HL-60/S4 treated with retinoic acid at 250 ng/mL for 4 days and 3 days (cell line): ENCODE data around the gene IL1A.
"Not testable (repeated sequence)": the region's sequence is repeated elsewhere in the genome, so short reads cannot be mapped to it uniquely, and the experiment has no call there.

Experiments used
- in situ Hi-C: fragments of 300-500 bp; cut with MboI; formaldehyde crosslinking; loops from 2 replicates; pipeline ENCODE4 v1.7.0; 2022; ENCODE audit warnings: low sequenced_read_pairs

The IL1A gene

GRCh38 chr2:112784199-112785189, at the start of gene IL1A:
TSS of gene IL1A (minus strand) at chr2:112784493. CDS start at chr2:112783770, 723 bp downstream.
- in situ Hi-C loops, result no loop called here

GRCh38 chr2:112833976-112834375, 49.7 kb upstream of the IL1A start:
- in situ Hi-C loops, result no loop called here

GRCh38 chr2:112833639-112833931, 49.3 kb upstream of the IL1A start:
- in situ Hi-C loops, result not testable (repeated sequence)

DNA sequence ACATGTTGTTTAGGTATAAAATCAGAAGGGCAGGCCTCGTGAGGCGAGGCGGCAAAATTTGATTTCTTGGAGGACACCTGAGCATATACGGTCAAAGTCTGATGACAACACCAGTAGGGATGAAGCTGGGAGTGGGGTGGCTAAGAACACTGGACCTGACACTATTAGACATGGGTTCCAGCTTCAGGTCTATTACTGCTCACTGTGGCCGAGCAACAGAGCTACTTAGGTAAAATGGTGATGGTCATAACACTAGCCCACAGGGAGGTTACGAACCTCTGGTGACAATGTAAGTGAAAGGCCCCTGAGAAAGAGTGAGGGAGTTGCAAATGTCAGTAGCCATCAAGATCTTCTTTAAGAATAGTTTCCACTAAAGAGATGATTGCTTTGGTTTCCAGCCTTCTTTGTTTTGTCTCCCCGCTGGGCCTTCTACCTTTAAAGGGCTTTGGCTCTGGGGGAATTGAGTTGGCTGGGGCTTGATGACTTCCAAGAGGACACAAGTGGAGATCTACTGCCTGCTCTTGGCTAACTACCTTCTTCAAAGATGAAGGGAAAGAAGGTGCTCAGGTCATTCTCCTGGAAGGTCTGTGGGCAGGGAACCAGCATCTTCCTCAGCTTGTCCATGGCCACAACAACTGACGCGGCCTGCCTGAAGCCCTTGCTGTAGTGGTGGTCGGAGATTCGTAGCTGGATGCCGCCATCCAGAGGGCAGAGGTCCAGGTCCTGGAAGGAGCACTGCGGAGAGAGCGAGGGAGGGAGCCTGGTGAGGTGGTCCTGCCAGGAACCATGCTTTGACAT, 48.7 kb upstream of the IL1A start:
- in situ Hi-C loops, result no loop called here

DNA sequence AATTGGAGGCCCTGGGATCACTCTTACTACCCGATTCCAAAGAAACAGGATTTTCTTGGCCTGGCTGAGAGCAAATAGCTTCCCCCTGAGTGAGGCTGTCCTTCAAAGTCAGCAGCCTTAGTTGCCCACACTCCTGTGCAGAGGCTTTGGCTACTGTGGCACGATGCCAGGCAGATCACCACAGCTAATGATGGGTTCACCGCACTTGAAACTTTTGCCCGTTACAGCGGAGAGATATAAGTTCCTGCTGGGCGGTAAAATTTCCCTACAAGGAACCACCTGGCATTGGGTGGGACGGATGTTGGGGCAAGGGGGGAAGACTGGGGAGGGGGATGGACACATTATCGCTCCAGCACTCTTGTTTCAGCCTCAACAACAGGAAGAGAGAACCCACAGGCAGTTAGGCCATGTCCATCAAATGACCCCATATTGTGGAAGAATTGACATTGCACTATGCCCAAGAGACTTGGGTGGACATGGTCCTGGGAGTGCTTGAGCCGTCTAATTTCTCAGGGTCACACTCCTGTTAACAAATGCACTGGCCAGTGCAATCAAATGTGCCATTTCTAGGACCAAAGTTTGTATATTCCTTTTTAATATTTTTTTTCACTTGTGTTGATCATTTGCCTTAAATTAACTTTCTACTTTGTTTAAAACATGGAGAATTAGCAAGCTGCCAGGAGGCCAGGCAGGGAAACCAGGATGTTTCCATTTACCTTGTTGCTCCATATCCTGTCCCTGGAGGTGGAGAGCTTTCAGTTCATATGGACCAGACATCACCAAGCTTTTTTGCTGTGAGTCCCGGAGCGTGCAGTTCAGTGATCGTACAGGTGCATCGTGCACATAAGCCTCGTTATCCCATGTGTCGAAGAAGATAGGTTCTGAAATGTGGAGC, 47.9 kb upstream of the IL1A start:
- in situ Hi-C loops, result no loop called here

- in situ Hi-C loops, result no loop called here
These were observed 47.2 kb upstream of the IL1A start for GRCh38 chr2:112831513-112831845.

DNA sequence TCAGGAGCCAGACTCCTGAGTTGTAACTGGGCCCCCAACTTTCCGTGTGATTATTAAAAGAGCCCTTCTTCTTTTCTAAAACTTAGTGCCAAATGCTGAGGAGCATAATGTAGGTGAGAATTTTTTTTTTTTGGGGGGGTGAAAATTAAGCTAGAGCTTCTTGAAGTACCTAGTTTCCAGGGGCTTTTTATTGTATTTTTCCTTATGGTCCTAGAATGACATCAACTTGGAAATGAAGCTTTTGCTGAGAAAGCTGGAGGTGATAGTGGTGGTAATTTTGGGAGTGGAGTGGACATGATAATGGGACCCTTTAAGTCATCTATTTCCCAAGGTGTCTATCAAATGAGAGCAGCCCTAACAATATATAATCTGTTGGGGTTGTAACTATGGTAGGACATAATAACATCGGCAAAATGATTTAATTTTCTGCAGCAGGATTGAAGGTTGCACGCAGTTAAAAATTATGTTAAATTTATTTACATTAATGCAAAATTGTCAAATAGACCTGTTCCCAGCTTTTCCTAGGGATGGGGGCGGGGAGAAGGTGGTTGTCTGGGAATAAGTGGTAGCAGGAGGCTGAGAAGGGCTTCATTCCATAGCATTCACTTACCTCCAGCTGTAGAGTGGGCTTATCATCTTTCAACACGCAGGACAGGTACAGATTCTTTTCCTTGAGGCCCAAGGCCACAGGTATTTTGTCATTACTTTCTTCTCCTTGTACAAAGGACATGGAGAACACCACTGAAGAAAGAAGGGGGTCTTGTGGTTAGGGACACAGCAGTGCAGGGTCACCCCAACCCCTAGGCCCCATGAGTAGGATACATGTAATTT, 46.6 kb upstream of the IL1A start:
- in situ Hi-C loops, result no loop called here

DNA sequence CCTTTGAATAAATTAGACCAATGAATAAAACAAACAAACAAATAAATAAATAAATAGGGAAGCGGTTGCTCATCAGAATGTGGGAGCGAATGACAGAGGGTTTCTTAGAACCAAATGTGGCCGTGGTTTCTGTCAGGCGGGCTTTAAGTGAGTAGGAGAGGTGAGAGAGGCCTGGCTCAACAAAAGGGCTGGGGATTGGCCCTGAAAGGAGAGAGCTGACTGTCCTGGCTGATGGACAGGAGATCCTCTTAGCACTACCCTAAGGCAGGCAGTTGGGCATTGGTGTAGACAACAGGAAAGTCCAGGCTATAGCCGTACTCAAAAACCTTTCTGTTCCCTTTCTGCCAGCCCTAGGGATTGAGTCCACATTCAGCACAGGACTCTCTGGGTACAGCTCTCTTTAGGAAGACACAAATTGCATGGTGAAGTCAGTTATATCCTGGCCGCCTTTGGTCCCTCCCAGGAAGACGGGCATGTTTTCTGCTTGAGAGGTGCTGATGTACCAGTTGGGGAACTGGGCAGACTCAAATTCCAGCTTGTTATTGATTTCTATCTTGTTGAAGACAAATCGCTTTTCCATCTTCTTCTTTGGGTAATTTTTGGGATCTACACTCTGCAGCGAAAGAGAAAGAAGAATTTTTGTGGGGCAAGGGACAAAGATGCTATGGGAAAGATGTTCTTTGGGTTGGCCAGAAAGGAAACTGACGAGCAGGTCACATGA, 45.8 kb upstream of the IL1A start:
- in situ Hi-C loops, result no loop called here

DNA sequence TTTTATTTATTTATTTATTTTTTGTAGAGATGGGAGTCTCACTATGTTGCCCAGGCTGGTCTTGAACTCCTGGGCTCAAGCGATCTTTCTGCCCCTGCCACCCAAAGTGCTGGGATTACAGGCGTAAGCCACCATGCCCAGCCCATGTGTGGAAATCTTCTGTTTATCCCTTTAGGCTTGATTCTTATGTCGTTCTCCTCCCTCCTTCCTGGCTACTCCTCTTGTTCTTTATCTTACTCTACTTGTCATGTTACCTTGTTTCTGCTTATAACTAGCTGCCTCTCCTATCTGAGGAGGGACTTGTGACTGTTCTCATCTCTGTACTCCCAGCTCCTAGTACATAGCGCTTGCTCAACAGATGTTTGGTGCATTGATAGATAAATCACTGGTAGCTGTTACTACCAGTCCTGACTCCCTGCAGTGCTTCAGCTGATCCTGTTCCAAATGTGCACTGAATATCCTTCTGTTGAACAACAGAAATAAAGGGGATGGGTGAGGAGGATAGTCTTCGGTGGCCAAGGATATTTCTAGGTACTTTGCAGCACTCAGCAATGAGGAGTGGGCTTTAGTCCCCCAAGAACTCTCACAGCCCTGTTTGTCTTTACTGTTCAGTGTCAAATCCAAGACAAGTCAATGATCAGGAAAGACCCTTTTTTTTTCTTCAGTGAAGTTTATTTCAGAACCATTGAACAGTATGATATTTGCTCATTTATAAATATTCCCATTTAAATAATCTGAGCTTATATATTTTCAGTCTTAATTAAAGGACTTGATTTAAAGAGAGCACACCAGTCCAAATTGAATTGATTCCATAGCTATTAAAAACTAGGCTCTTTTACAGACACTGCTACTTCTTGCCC, 45.0 kb upstream of the IL1A start:
- in situ Hi-C loops, result no loop called here

- in situ Hi-C loops, result no loop called here
These were observed 44.0 kb upstream of the IL1A start for GRCh38 chr2:112828251-112828691.

GRCh38 chr2:112827604-112828185, 43.4 kb upstream of the IL1A start:
- in situ Hi-C loops, result no loop called here

DNA sequence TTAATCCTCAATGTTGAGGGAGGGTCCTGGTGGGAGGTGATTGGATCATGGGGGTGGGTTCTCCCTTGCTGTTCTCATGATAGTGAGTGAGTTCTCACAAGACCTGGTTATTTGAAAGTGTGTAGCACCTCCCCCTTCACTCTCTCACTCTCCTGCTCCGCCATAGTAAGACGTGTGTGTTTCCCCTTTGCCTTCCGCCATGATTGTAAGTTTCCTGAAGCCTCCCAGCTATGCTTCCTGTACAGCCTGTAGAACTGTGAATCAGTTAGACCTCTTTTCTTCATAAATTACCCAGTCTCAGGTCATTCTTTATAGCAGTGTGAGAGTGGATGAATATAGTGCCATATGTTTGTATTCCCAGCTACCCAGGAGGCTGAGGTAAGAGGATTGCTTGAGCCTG, 42.7 kb upstream of the IL1A start:
- in situ Hi-C loops, result no loop called here

DNA sequence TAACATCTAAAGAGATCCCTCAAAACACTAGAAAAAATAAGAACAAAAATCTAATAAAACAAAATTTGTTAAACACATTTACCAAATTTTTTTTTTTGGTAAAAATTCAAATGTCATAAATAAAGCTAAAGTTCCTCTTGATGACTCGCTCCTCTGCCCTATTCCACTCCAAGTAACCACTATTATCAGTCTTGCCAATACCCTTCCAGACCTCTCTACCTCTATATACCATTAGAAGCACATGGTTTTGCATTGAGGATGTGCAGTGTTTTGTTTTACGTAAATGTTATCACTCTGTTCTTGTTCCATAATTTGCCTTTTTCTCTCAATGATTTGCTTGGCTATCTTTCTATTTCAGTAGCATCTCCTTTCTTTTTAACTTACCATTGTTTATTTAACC, 41.4 kb upstream of the IL1A start:
- in situ Hi-C loops, result no loop called here

DNA sequence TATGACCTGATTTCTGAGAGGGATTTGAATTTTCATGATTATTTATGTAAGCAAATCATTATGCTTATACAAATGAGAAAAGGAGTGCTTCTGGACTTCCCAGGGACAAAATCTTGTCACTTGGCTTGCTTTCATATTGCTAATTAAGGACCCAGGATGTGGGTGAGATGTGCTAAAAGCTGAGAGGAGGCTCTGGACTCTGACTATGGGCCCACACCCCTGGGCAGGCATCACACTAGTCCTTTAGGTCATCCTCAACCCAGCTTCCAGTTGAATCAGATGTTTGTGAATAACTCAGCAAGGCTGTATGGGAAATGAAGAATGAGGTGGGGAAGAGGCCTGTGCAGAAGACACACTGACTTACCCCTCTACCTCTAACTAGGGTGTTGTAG, 40.4 kb upstream of the IL1A start:
- in situ Hi-C loops, result no loop called here

DNA sequence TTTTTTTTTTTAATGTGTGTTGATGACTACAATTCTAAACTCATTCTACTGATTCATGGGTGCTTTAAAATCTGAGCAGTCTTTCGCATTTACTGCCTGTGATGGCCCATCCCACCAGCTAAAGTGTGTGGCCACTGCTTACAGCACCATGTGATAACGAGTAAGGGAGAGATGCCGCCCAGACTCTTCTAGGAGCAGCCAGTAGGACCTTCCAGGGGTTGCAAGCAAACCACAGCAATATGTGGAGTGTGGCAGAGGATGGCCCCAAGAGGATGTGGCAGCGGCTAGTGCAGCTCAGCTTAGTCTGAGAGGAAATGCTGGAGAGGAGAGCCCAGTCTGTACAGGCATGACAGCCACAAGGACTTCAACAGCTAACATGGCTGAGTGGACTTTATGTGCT, 37.4 kb upstream of the IL1A start:
- in situ Hi-C loops, result no loop called here

- in situ Hi-C loops, result no loop called here
These were observed 36.8 kb upstream of the IL1A start for GRCh38 chr2:112821142-112821541.

DNA sequence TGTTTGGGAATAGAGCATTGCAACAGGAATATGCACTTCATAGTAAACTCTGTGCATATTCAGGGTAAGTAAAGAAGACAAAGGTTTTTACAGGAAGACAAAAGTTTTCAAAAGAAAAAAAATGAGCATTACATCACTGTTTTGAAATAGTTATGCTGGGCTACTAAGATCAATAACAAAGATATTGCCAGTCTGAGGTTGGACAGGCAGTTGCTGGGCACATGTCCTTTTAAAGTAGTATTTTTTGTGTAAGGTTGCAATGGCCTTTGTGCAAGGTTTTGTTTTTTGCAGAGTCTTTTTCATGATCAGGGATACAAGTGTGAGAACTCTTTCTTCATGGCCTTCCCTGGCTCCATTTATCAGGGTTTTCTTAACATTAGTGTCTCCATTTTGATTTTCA, 36.0 kb upstream of the IL1A start:
- in situ Hi-C loops, result no loop called here

- in situ Hi-C loops, result no loop called here
These were observed 34.8 kb upstream of the IL1A start for GRCh38 chr2:112819081-112819480.
